Measurements from ENCODE around the gene NKIRAS2.

NKIRAS2 gene

GRCh38 chr17:42049834-42050392, 30.0 kb downstream of the NKIRAS2 start:
- FAIRE-seq (no peak), DNase-seq (ENCODE audit: insufficient read length, low spot score) (no peak)
- TF ChIP-seq CTCF (IDR thresholded peaks at IDR 0.05; ENCODE audit: insufficient read depth, missing control alignments), result no peak

- no peak for FAIRE-seq
- TF ChIP-seq CTCF (IDR thresholded peaks at IDR 0.05; ENCODE audit: insufficient read depth, missing control alignments), result peak; percentile 44
- peak; percentile 90 for DNase-seq (ENCODE audit: insufficient read length, low spot score)
These were observed 30.6 kb downstream of the NKIRAS2 start, which contains the start of gene C17orf113 for GRCh38 chr17:42050393-42051012. Gene C17orf113 (minus strand): TSS chr17:42050601. CDS start chr17:42043376, 7,225 bp downstream.

- FAIRE-seq, result no peak
- TF ChIP-seq CTCF (IDR thresholded peaks at IDR 0.05; ENCODE audit: insufficient read depth, missing control alignments), result no peak
- no peak for DNase-seq (ENCODE audit: insufficient read length, low spot score)
These were observed 31.1 kb downstream of the NKIRAS2 start for GRCh38 chr17:42051013-42051400.

- DNase-seq (ENCODE audit: insufficient read length, low spot score), result no peak
- no peak for FAIRE-seq
- TF ChIP-seq CTCF (IDR thresholded peaks at IDR 0.05; ENCODE audit: insufficient read depth, missing control alignments), result no peak
These were observed 31.8 kb downstream of the NKIRAS2 start for GRCh38 chr17:42051645-42052044.

- DNase-seq (ENCODE audit: insufficient read length, low spot score) (no peak), FAIRE-seq (no peak)
These were observed 32.5 kb downstream of the NKIRAS2 start for GRCh38 chr17:42052346-42052877.

GRCh38 chr17:42053731-42054500, 34.0 kb downstream of the NKIRAS2 start:
- DNase-seq (ENCODE audit: insufficient read length, low spot score) (no peak), FAIRE-seq (no peak)
- TF ChIP-seq CTCF (IDR thresholded peaks at IDR 0.05; ENCODE audit: insufficient read depth, missing control alignments), result no peak

More at GRCh38 chr17:42052346-42052877, 32.5 kb downstream of the NKIRAS2 start:
- TF ChIP-seq CTCF (IDR thresholded peaks at IDR 0.05; ENCODE audit: insufficient read depth, missing control alignments), result no peak
